Measurements from ENCODE around the gene CCDC85A.

GRCh38 chr2:56147907-56148306 lies 35.9 kb upstream of the CCDC85A start:
- no peak for TF ChIP-seq CTCF (IDR thresholded peaks at IDR 0.05)
- TF ChIP-seq POLR2A (IDR thresholded peaks at IDR 0.05), result no peak

All from vagina (tissue), 2 donors.